Vagina (tissue), 2 donors: ENCODE data around the gene VWA5A. TPM values are rescaled to one million over a fixed set of nuclear protein-coding genes. Genes with fewer than 3 reads are reported as not detected.

Source experiments
- DNase-seq, 2 donors: peaks; one replicate each; pipeline ENCODE4 v3.0.0-alpha.2; 2017; ENCODE audit errors: extremely low spot score in 2 of 2
- H3K27ac ChIP-seq: fragments of 200-600 bp; sonication (generic); one replicate; pipeline ENCODE4 v1.5.1; 2019
- H3K27me3 ChIP-seq: fragments of 200-600 bp; sonication (generic); one replicate; pipeline ENCODE4 v1.5.1; 2019
- H3K36me3 ChIP-seq, 2 donors: fragments of 200-600 bp; sonication (generic); one replicate each; pipeline ENCODE4 v1.5.1; 2017 to 2019
- H3K4me1 ChIP-seq: fragments of 200-600 bp; sonication (generic); one replicate; pipeline ENCODE4 v1.5.1; 2019
- H3K4me3 ChIP-seq, 2 donors: fragments of 200-600 bp; sonication (generic); 1 replicate in 1 of 2; 2 replicates in 1 of 2; pipeline ENCODE4 v1.5.1; 2016 to 2019
- H3K9me3 ChIP-seq: fragments of 200-600 bp; sonication (generic); one replicate; pipeline ENCODE4 v1.5.1; 2019
- POLR2A ChIP-seq, 2 donors: fragments of 450-650 bp; IDR thresholded peaks; one replicate each; pipeline ENCODE4 v1.6.1; 2017; ENCODE audit warnings: antibody characterized with exemption in 2 of 2, mild to moderate bottlenecking in 2 of 2, moderate library complexity in 2 of 2
- POLR2AphosphoS5 ChIP-seq, 2 donors: sonication (generic); formaldehyde crosslinking; IDR thresholded peaks; one replicate each; pipeline ENCODE4 v1.9.0; 2017; ENCODE audit warnings: antibody characterized with exemption in 2 of 2, mild to moderate bottlenecking in 2 of 2, low read depth in 1 of 2; ENCODE audit not compliant: insufficient read depth in 1 of 2
- intact Hi-C: fragments of 100-400 bp; cut with DNase I; formaldehyde crosslinking; loops from one replicate; pipeline ENCODE4 v1.15.1; 2023
- total RNA-seq: library from RNA; depleted of rRNA; stranded (reverse); fragments of >200 nt; gene quantifications from one replicate; pipeline ENCODE4 v1.2.3, GENCODE V29; 2016
- TF ChIP-seq, protein P1 (sequence below), 3 experiments: fragments of 450-650 bp in 2 of 3; fragments of 200-600 bp in 1 of 3; sonication (generic) in 1 of 3; IDR thresholded peaks; one replicate each; pipeline ENCODE4 v1.5.1; 2017 to 2019; ENCODE audit warnings: antibody characterized with exemption in 3 of 3, mild to moderate bottlenecking in 2 of 3, moderate library complexity in 2 of 3

Gene VWA5A
- total RNA-seq, 1 donor from 2014 or later: 17.9 TPM

DNA sequence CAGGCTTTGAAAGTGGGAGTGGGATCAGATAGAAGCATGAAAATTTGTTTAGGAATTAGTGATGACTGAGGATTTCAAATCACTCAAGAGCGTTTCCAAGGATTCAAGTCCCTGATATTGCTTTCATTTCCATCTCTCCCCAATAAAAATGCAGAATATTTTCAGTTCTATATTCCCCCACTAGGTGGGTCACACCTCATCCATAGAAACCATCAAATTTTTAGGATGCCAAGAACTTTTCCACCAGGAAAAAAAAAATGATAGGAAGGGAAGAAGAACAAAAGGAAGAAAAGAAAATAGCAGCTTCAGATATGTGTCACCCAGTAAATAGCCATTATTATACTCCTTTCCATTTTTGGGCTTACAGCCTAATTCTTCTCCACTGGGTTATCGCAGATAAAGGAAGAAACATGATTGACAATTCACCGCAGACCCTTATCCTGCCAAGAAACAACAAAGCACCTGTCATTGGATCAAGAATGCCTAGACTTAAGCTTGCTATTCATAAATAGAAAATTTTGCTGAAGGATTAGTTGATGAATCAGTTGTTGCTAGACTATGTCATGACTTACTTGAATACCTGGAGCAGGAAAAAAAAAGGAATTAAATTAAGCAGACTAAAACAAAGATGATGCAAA lies 37.6 kb downstream of the VWA5A start:
- no peak for DNase-seq
- Histone ChIP-seq H3K27ac (no peak overlapping the region), H3K36me3 (no peaks in the 10 kb centered on the region), H3K27me3 (no peaks in the 10 kb centered on the region), H3K4me3 (no peak overlapping the region), H3K9me3 (no peaks in the 10 kb centered on the region), H3K4me1 (no peaks in the 10 kb centered on the region)
- intact Hi-C loops: no loop called here
- no peak for TF ChIP-seq POLR2A (IDR thresholded peaks at IDR 0.05)
- TF ChIP-seq POLR2AphosphoS5 (IDR thresholded peaks at IDR 0.05; ENCODE audit: insufficient read depth in 1 of 2, low read depth in 1 of 2): no peak
- TF ChIP-seq, protein P1, sequence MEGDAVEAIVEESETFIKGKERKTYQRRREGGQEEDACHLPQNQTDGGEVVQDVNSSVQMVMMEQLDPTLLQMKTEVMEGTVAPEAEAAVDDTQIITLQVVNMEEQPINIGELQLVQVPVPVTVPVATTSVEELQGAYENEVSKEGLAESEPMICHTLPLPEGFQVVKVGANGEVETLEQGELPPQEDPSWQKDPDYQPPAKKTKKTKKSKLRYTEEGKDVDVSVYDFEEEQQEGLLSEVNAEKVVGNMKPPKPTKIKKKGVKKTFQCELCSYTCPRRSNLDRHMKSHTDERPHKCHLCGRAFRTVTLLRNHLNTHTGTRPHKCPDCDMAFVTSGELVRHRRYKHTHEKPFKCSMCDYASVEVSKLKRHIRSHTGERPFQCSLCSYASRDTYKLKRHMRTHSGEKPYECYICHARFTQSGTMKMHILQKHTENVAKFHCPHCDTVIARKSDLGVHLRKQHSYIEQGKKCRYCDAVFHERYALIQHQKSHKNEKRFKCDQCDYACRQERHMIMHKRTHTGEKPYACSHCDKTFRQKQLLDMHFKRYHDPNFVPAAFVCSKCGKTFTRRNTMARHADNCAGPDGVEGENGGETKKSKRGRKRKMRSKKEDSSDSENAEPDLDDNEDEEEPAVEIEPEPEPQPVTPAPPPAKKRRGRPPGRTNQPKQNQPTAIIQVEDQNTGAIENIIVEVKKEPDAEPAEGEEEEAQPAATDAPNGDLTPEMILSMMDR (IDR thresholded peaks at IDR 0.05): no peak

DNA sequence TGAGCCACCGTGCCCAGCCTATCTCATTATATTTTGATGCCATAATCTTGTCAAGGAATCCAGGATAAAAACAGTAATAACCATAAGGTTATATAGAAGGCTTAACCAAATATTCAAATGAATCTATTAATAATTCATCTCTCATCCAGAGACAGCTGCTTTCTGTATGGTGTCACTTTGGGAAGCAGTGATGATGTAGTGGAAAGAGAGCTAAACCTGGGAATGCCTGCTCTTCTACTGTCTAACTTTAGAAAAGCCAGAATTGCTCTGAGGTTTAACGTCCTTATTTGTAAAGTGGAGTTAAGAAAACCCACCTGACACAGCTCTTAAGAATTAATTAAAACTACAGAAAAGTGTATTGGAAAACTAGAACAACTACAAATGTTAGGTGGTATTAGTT lies 38.6 kb downstream of the VWA5A start:
- Histone ChIP-seq H3K4me1 (no peaks in the 10 kb centered on the region), H3K27me3 (no peaks in the 10 kb centered on the region), H3K27ac (no peak overlapping the region), H3K36me3 (no peaks in the 10 kb centered on the region), H3K4me3 (no peak overlapping the region), H3K9me3 (no peaks in the 10 kb centered on the region)
- intact Hi-C loops: no loop called here
- DNase-seq: no peak
- TF ChIP-seq POLR2AphosphoS5 (IDR thresholded peaks at IDR 0.05; ENCODE audit: insufficient read depth in 1 of 2, low read depth in 1 of 2) (no peak), POLR2A (IDR thresholded peaks at IDR 0.05) (no peak)
- TF ChIP-seq, protein P1 (IDR thresholded peaks at IDR 0.05): no peak

DNA sequence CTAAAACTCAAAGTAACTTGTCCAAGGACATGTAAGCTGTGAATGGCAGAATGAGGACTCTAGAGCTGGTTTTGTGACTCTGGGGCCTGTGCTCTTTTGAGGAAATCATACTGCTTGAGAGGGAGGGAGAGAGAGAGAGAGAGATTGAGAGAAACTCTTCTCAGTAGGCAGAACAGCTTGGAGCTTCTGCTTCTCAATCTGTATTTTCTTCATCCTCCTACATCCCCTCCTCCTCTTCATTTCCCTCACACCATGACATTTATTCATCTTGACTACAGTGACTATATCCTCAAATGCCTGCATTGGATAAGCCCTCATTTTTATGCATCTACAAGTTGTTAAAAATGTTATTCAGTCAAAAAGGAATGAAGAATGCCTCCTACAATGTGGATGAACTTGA lies 44.2 kb downstream of the VWA5A start:
- intact Hi-C loops: no loop called here
- no peak for TF ChIP-seq POLR2A (IDR thresholded peaks at IDR 0.05)
- Histone ChIP-seq H3K27me3 (no peaks in the 10 kb centered on the region), H3K4me3 (no peak overlapping the region), H3K36me3 (no peaks in the 10 kb centered on the region), H3K4me1 (no peaks in the 10 kb centered on the region), H3K9me3 (no peaks in the 10 kb centered on the region), H3K27ac (no peak overlapping the region)
- DNase-seq: no peak

DNA sequence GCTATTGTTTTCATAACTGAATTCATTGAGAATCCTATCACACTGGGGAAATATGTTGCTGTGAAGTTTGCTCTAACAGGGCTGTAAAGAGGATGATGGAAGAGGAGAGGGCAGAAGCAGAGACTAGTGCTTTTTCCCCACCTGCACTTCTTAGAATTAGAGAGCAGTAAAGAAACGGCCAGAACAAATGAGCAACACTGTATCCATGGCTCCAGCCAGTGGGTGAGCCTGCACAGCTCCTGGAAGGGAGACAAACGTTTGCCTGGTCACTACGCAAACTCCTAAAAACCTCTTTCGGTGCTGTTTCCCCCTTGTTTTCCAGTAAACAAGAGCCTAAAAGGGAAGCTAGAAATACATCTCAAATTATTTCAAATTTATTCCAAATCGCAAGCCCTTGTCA lies 45.7 kb downstream of the VWA5A start:
- H3K36me3 ChIP-seq: no peaks in the 10 kb centered on the region
- no peak for TF ChIP-seq POLR2A (IDR thresholded peaks at IDR 0.05)
- TF ChIP-seq POLR2AphosphoS5 (IDR thresholded peaks at IDR 0.05; ENCODE audit: insufficient read depth in 1 of 2, low read depth in 1 of 2): no peak
- TF ChIP-seq, protein P1 (IDR thresholded peaks at IDR 0.05): no peak
- no peak overlapping the region for H3K4me3 ChIP-seq
- H3K27ac ChIP-seq: no peak overlapping the region
- H3K4me1 ChIP-seq: no peaks in the 10 kb centered on the region
- no peaks in the 10 kb centered on the region for H3K9me3 ChIP-seq
- intact Hi-C loops: no loop called here
- no peak for DNase-seq
- no peaks in the 10 kb centered on the region for H3K27me3 ChIP-seq

DNA sequence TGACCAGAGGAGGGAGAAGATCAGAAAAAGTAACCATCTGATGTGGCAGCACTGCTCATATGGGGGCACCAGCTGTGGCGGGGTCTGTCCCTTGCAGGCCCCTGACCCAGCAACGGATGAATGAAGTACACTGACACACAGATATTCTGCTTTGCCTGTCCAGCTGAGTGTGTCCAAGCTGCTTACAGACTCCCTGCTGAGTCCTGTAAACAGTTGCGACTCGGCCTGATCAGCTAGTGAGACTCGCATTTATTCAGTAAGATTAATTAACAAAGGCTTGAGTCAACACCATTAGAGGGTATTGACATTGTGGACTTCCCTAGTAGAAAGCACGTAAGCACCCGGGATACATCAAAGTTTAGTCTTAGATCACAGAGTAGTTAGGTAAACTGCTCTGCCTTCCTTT lies 52.6 kb downstream of the VWA5A start:
- H3K4me1 ChIP-seq: no peaks in the 10 kb centered on the region
- intact Hi-C loops: no loop called here
- no peaks in the 10 kb centered on the region for H3K9me3 ChIP-seq
- H3K27ac ChIP-seq: no peak overlapping the region
- H3K36me3 ChIP-seq: no peaks in the 10 kb centered on the region
- DNase-seq: no peak
- H3K27me3 ChIP-seq: no peaks in the 10 kb centered on the region
- no peak overlapping the region for H3K4me3 ChIP-seq
- TF ChIP-seq POLR2AphosphoS5 (IDR thresholded peaks at IDR 0.05; ENCODE audit: insufficient read depth in 1 of 2, low read depth in 1 of 2): no peak
- TF ChIP-seq, protein P1 (IDR thresholded peaks at IDR 0.05): no peak
